Thyroid gland (tissue), 4 donors: ENCODE results near the gene SENP7.

Experiments
- CTCF ChIP-seq, 6 experiments: fragments of 200-600 bp in 3 of 6; fragments of 450-650 bp in 3 of 6; sonication (generic) in 3 of 6; IDR thresholded peaks; one replicate each; pipeline ENCODE4 v1.5.1; 2016 to 2019; ENCODE audit warnings: antibody characterized with exemption in 6 of 6, mild to moderate bottlenecking in 2 of 6, inconsistent platforms in 1 of 6, moderate library complexity in 1 of 6
- POLR2A ChIP-seq, 2 donors: fragments of 450-650 bp; IDR thresholded peaks; one replicate each; pipeline ENCODE4 v1.6.1; 2017; ENCODE audit warnings: antibody characterized with exemption in 2 of 2, mild to moderate bottlenecking in 2 of 2, moderate library complexity in 1 of 2

- no peak for TF ChIP-seq CTCF (IDR thresholded peaks at IDR 0.05)
- no peak for TF ChIP-seq POLR2A (IDR thresholded peaks at IDR 0.05)
These were observed 691 bp downstream of the SENP7 start for GRCh38 chr3:101512396-101512645.
